ENCODE measurements around the gene DAZ2.
"Not testable (repeated sequence)": the region's sequence is repeated elsewhere in the genome, so short reads cannot be mapped to it uniquely, and the experiment has no call there.

DAZ2 gene

GRCh38 chrY:23219233-23219632 lies at the start of gene DAZ2:
Gene DAZ2, plus strand, starts transcription at chrY:23219533. Its CDS starts 208 bp downstream, at chrY:23219741.
- DNase-seq (ENCODE audit: low read depth), result not testable (repeated sequence)

GRCh38 chrY:23198908-23199307 lies 20.4 kb upstream of the DAZ2 start, which contains the start of gene DAZ1:
Gene DAZ1, minus strand, starts transcription at chrY:23199008. Its CDS starts 208 bp downstream, at chrY:23198800.
- not testable (repeated sequence) for DNase-seq (ENCODE audit: low read depth)

GRCh38 chrY:23207455-23207854 lies 11.9 kb upstream of the DAZ2 start:
- not testable (repeated sequence) for DNase-seq (ENCODE audit: low read depth)

GRCh38 chrY:23209802-23210495 lies 9.4 kb upstream of the DAZ2 start:
- DNase-seq (ENCODE audit: low read depth), result not testable (repeated sequence)

- not testable (repeated sequence) for DNase-seq (ENCODE audit: low read depth)
Measured at GRCh38 chrY:23210681-23211080, 8.7 kb upstream of the DAZ2 start.

Data from HS-5 (cell line).